Erythroblast (primary cell): Measurements from ENCODE around the gene HDAC5.

Source experiments
- GATA1 ChIP-seq: IDR thresholded peaks from 2 replicates; pipeline ENCODE4 v1.6.1; 2011; ENCODE audit warnings: low read depth, mild to moderate bottlenecking, control low read depth, low read length, moderate library complexity
- POLR2A ChIP-seq: IDR thresholded peaks from 2 replicates; pipeline ENCODE4 v1.6.1; 2011; ENCODE audit warnings: mild to moderate bottlenecking, low read length

DNA sequence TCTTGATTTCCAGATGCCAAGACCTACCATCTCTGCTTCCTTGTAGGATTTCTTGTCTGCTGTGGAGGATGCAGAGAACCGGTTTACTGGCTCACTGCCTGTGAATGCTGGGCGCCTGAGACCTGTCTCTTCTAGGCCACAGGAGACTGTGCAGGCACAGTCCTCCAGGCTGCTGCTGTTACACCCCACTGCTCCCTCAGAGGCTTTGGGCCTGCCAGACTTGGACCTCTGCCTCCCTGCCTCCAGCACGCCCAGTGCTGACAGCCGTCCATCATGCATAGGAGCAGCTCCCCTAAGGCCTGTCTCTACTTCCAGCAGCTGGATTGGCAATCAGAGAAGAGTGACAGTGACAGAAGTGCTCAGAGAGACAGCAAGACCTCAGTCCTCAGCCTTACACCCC, 24.4 kb upstream of the HDAC5 start:
- TF ChIP-seq POLR2A (no peak), GATA1 (no peak)
